Breast epithelium (tissue), 4 donors: ENCODE measurements around the gene CROCC2. TPM values are rescaled to one million over a fixed set of nuclear protein-coding genes. Genes with fewer than 3 reads are reported as not detected.
A peak's percentile ranks its signal among the peaks of the same experiment; 100 is the strongest.

Experiments
- DNase-seq, 2 donors: peaks; one replicate each; pipeline ENCODE4 v3.0.0-alpha.2; 2019; ENCODE audit warnings: low spot score in 2 of 2
- H3K27ac ChIP-seq, 2 donors: fragments of 200-600 bp; sonication (generic) in 1 of 2; one replicate each; pipeline ENCODE4 v1.5.1; 2016 to 2019; ENCODE audit warnings: mild to moderate bottlenecking in 1 of 2
- H3K27me3 ChIP-seq, 2 donors: fragments of 200-600 bp; sonication (generic) in 1 of 2; one replicate each; pipeline versions ENCODE4 v1.5.1 to v1.6.0; 2017 to 2019; ENCODE audit warnings: control low read depth in 1 of 2, mild to moderate bottlenecking in 1 of 2
- H3K36me3 ChIP-seq: fragments of 200-600 bp; one replicate; pipeline ENCODE4 v1.5.1; 2019
- H3K4me1 ChIP-seq, 2 donors: fragments of 200-600 bp; sonication (generic); one replicate each; pipeline ENCODE4 v1.5.1; 2016 to 2019; ENCODE audit warnings: control low read depth in 1 of 2
- H3K4me3 ChIP-seq, 3 donors: fragments of 200-600 bp; sonication (generic); 1 replicate in 2 of 3; 2 replicates in 1 of 3; pipeline ENCODE4 v1.5.1; 2016 to 2019; ENCODE audit warnings: mild to moderate bottlenecking in 3 of 3, moderate library complexity in 2 of 3
- H3K9me3 ChIP-seq, 2 donors: fragments of 200-600 bp; sonication (generic) in 1 of 2; one replicate each; pipeline ENCODE4 v1.5.1; 2016 to 2019; ENCODE audit warnings: control low read depth in 1 of 2
- CTCF ChIP-seq, 3 donors: fragments of 450-650 bp; IDR thresholded peaks; one replicate each; pipeline ENCODE4 v1.5.1; 2016 to 2017; ENCODE audit warnings: antibody characterized with exemption in 3 of 3, mild to moderate bottlenecking in 3 of 3, moderate library complexity in 3 of 3
- POLR2A ChIP-seq: fragments of 450-650 bp; IDR thresholded peaks from one replicate; pipeline ENCODE4 v1.6.1; 2016; ENCODE audit warnings: antibody characterized with exemption, mild to moderate bottlenecking, moderate library complexity
- POLR2AphosphoS5 ChIP-seq, 3 donors: sonication (generic); formaldehyde crosslinking; IDR thresholded peaks; one replicate each; pipeline ENCODE4 v1.6.1; 2017; ENCODE audit warnings: antibody characterized with exemption in 3 of 3
- intact Hi-C: fragments of 100-400 bp; cut with DNase I; formaldehyde crosslinking; loops from one replicate; pipeline ENCODE4 v1.15.1; 2023; ENCODE audit warnings: low total_unique reads
- total RNA-seq, 3 donors: library from RNA; depleted of rRNA; stranded (reverse); fragments of >200 nt; gene quantifications; one replicate each; pipeline ENCODE4 v1.1.0, GENCODE V29; 2016

Gene CROCC2
- total RNA-seq, 3 donors from 2014 or later: 0.33 TPM; not detected in 2

GRCh38 chr2:240914645-240915525, 8.7 kb downstream of the CROCC2 start:
- peaks cover 8 to 19% of the 10 kb centered on the region in 2 donors for H3K4me1 ChIP-seq

GRCh38 chr2:240915526-240916341, 9.6 kb downstream of the CROCC2 start:
- intact Hi-C loops: loop anchor here (10.0 kb wide), 1 partner anchor 79 kb away; the partner anchor contains the start of gene SNED1
- H3K4me3 ChIP-seq: peak overlapping the region in 1 of 3 donors; percentile 41
- peak overlapping the region in 1 of 2 donors; percentile 71 for H3K27ac ChIP-seq
- peaks cover 0 to 5% of the 10 kb centered on the region in 2 donors for H3K27me3 ChIP-seq
- TF ChIP-seq POLR2A (no peak), POLR2AphosphoS5 (IDR thresholded peaks at IDR 0.05) (no peak), CTCF (IDR thresholded peaks at IDR 0.05) (no peak)
- no peak for DNase-seq
- H3K36me3 ChIP-seq: no peaks in the 10 kb centered on the region
- H3K4me1 ChIP-seq: peaks cover 8 to 19% of the 10 kb centered on the region in 2 donors
- no peaks in the 10 kb centered on the region for H3K9me3 ChIP-seq

More at GRCh38 chr2:240914645-240915525, 8.7 kb downstream of the CROCC2 start:
- intact Hi-C loops: loop anchor here (10.0 kb wide), 1 partner anchor 80 kb away; the partner anchor contains the start of gene SNED1
- no peaks in the 10 kb centered on the region for H3K36me3 ChIP-seq
- H3K27ac ChIP-seq: peak overlapping the region in 1 of 2 donors; percentile 71
- no peak for DNase-seq
- peaks cover 0 to 5% of the 10 kb centered on the region in 2 donors for H3K27me3 ChIP-seq
- no peaks in the 10 kb centered on the region for H3K9me3 ChIP-seq
- no peak overlapping the region for H3K4me3 ChIP-seq
- TF ChIP-seq POLR2A: no peak
- TF ChIP-seq CTCF (IDR thresholded peaks at IDR 0.05): no peak
- TF ChIP-seq POLR2AphosphoS5 (IDR thresholded peaks at IDR 0.05): no peak

- Histone ChIP-seq H3K27ac (peak overlapping the region in 1 of 2 donors; percentile 71), H3K36me3 (no peaks in the 10 kb centered on the region), H3K27me3 (peaks cover 0 to 5% of the 10 kb centered on the region in 2 donors), H3K4me1 (peaks cover 8 to 19% of the 10 kb centered on the region in 2 donors), H3K9me3 (no peaks in the 10 kb centered on the region), H3K4me3 (peak overlapping the region in 1 of 3 donors; percentile 41)
- intact Hi-C loops: loop anchor here (10.0 kb wide), 1 partner anchor 78 kb away; the partner anchor contains the start of gene SNED1
- no peak for DNase-seq
- TF ChIP-seq POLR2A (no peak), POLR2AphosphoS5 (IDR thresholded peaks at IDR 0.05) (peak in 2 of 3 donors; percentile 71 to 86)
These were observed 10.5 kb downstream of the CROCC2 start for GRCh38 chr2:240916571-240917008.

GRCh38 chr2:240917009-240917683, 11.0 kb downstream of the CROCC2 start:
- Histone ChIP-seq H3K27ac (peak overlapping the region in 1 of 2 donors; percentile 71), H3K4me1 (peaks cover 8 to 19% of the 10 kb centered on the region in 2 donors), H3K4me3 (peak overlapping the region in 1 of 3 donors; percentile 41), H3K36me3 (no peaks in the 10 kb centered on the region), H3K27me3 (peaks cover 0 to 5% of the 10 kb centered on the region in 2 donors), H3K9me3 (no peaks in the 10 kb centered on the region)
- no peak for DNase-seq
- intact Hi-C loops: loop anchor here (10.0 kb wide), 1 partner anchor 78 kb away; the partner anchor contains the start of gene SNED1
- TF ChIP-seq POLR2AphosphoS5 (IDR thresholded peaks at IDR 0.05) (no peak), CTCF (IDR thresholded peaks at IDR 0.05) (no peak)
